ENCODE results near the gene FNIP2. TPM values are rescaled to one million over a fixed set of nuclear protein-coding genes. Genes with fewer than 3 reads are reported as not detected.

Gene FNIP2
- total RNA-seq, 2 donors from 2014 or later: 8.6 to 11.5 TPM

DNA sequence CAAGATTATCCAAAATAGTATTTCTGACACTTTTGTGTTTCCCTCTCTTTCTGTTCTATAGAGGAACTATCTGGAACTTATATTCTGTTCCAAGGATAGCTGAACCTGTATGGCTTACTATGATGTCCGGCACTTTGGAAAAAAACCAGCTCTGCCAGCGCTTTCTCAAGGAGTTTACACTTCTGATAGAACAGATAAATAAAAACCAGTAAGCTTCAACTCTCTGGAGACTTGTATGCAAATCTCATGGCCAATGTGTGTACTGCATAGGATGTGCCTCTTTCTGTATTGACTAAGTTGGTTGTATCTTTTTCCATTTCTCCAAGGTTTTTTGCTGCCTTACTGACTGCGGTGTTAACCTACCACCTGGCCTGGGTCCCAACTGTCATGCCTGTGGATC is 92.5 kb downstream of the FNIP2 start:
- no peaks in the 10 kb centered on the region for H3K4me1 ChIP-seq (ENCODE audit: control insufficient read depth, insufficient read depth, low read length)
- Mint-ChIP-seq H3K4me1 (no peaks in the 10 kb centered on the region), H3K36me3 (ENCODE audit: low read depth) (peaks cover 5% of the 10 kb centered on the region), H3K27me3 (ENCODE audit: insufficient read depth) (no peaks in the 10 kb centered on the region), H3K4me3 (no peak overlapping the region), H3K27ac (no peak overlapping the region), H3K9me3 (no peaks in the 10 kb centered on the region)
- no peak overlapping the region for H3K9ac ChIP-seq (ENCODE audit: extremely low read depth, low read length, poor library complexity, severe bottlenecking)
- no peak overlapping the region for H3K27ac ChIP-seq (ENCODE audit: low read depth, low read length)
- TF ChIP-seq, protein P1, sequence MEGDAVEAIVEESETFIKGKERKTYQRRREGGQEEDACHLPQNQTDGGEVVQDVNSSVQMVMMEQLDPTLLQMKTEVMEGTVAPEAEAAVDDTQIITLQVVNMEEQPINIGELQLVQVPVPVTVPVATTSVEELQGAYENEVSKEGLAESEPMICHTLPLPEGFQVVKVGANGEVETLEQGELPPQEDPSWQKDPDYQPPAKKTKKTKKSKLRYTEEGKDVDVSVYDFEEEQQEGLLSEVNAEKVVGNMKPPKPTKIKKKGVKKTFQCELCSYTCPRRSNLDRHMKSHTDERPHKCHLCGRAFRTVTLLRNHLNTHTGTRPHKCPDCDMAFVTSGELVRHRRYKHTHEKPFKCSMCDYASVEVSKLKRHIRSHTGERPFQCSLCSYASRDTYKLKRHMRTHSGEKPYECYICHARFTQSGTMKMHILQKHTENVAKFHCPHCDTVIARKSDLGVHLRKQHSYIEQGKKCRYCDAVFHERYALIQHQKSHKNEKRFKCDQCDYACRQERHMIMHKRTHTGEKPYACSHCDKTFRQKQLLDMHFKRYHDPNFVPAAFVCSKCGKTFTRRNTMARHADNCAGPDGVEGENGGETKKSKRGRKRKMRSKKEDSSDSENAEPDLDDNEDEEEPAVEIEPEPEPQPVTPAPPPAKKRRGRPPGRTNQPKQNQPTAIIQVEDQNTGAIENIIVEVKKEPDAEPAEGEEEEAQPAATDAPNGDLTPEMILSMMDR (conservative IDR thresholded peaks at IDR 0.05): no peak
- no peaks in the 10 kb centered on the region for H3K9me3 ChIP-seq (ENCODE audit: control insufficient read depth, low read length)
- 85 to 93% methylated on average over 3 of the region's 3 CpGs for WGBS, 2 experiments (ENCODE audit: insufficient coverage in 1 of 2, insufficient read length in 1 of 2)
- peaks cover 14% of the 10 kb centered on the region for H3K36me3 ChIP-seq (ENCODE audit: control insufficient read depth, insufficient read depth, low read length)
- no peaks in the 10 kb centered on the region for H3K27me3 ChIP-seq (ENCODE audit: control insufficient read depth, insufficient read depth, low read length, poor library complexity, severe bottlenecking)
- no peak for DNase-seq
- H3K4me3 ChIP-seq (ENCODE audit: low read length): no peak overlapping the region

GRCh38 chr4:158861766-158862165 is 92.9 kb downstream of the FNIP2 start:
- DNase-seq: no peak
- H3K36me3 Mint-ChIP-seq (ENCODE audit: low read depth): peaks cover 5% of the 10 kb centered on the region
- no peaks in the 10 kb centered on the region for H3K4me1 ChIP-seq (ENCODE audit: control insufficient read depth, insufficient read depth, low read length)
- no peak overlapping the region for H3K4me3 Mint-ChIP-seq
- H3K9me3 Mint-ChIP-seq: no peaks in the 10 kb centered on the region
- no peak overlapping the region for H3K27ac ChIP-seq (ENCODE audit: low read depth, low read length)
- H3K9me3 ChIP-seq (ENCODE audit: control insufficient read depth, low read length): no peaks in the 10 kb centered on the region
- H3K36me3 ChIP-seq (ENCODE audit: control insufficient read depth, insufficient read depth, low read length): peaks cover 14% of the 10 kb centered on the region
- H3K9ac ChIP-seq (ENCODE audit: extremely low read depth, low read length, poor library complexity, severe bottlenecking): no peak overlapping the region
- no peaks in the 10 kb centered on the region for H3K27me3 Mint-ChIP-seq (ENCODE audit: insufficient read depth)
- WGBS, 2 experiments (ENCODE audit: insufficient coverage in 1 of 2, insufficient read length in 1 of 2): 82 to 86% methylated on average over 1 to 3 of the region's 3 CpGs
- H3K4me3 ChIP-seq (ENCODE audit: low read length): no peak overlapping the region
- no peaks in the 10 kb centered on the region for H3K4me1 Mint-ChIP-seq
- TF ChIP-seq, protein P1 (conservative IDR thresholded peaks at IDR 0.05): peak; percentile 66
- H3K27me3 ChIP-seq (ENCODE audit: control insufficient read depth, insufficient read depth, low read length, poor library complexity, severe bottlenecking): no peaks in the 10 kb centered on the region
- no peak overlapping the region for H3K27ac Mint-ChIP-seq

GRCh38 chr4:158863296-158863695 is 94.5 kb downstream of the FNIP2 start:
- H3K4me3 Mint-ChIP-seq: no peak overlapping the region
- no peaks in the 10 kb centered on the region for H3K9me3 Mint-ChIP-seq
- peaks cover 7% of the 10 kb centered on the region for H3K36me3 Mint-ChIP-seq (ENCODE audit: low read depth)
- DNase-seq: no peak
- no peak overlapping the region for H3K9ac ChIP-seq (ENCODE audit: extremely low read depth, low read length, poor library complexity, severe bottlenecking)
- H3K27ac ChIP-seq (ENCODE audit: low read depth, low read length): no peak overlapping the region
- no peaks in the 10 kb centered on the region for H3K27me3 ChIP-seq (ENCODE audit: control insufficient read depth, insufficient read depth, low read length, poor library complexity, severe bottlenecking)
- no peaks in the 10 kb centered on the region for H3K4me1 ChIP-seq (ENCODE audit: control insufficient read depth, insufficient read depth, low read length)
- H3K9me3 ChIP-seq (ENCODE audit: control insufficient read depth, low read length): no peaks in the 10 kb centered on the region
- no peaks in the 10 kb centered on the region for H3K4me1 Mint-ChIP-seq
- H3K27ac Mint-ChIP-seq: no peak overlapping the region
- no peaks in the 10 kb centered on the region for H3K27me3 Mint-ChIP-seq (ENCODE audit: insufficient read depth)
- no peak overlapping the region for H3K4me3 ChIP-seq (ENCODE audit: low read length)
- 95 to 100% methylated on average over 1 to 5 of the region's 5 CpGs for WGBS, 2 experiments (ENCODE audit: insufficient coverage in 1 of 2, insufficient read length in 1 of 2)
- TF ChIP-seq, protein P1 (conservative IDR thresholded peaks at IDR 0.05): no peak
- H3K36me3 ChIP-seq (ENCODE audit: control insufficient read depth, insufficient read depth, low read length): peaks cover 14% of the 10 kb centered on the region

Data from endodermal cell (in vitro differentiated cells).